Measurements from ENCODE around the gene ZNF148.

GRCh38 chr3:125287248-125287647, 87.9 kb downstream of the ZNF148 start:
- TF ChIP-seq CTCF (IDR thresholded peaks at IDR 0.05) (no peak), POLR2AphosphoS5 (IDR thresholded peaks at IDR 0.05; ENCODE audit: insufficient read depth in 1 of 2, low read depth in 1 of 2) (no peak), POLR2A (IDR thresholded peaks at IDR 0.05) (no peak)
